B cell (primary cell): Measurements from ENCODE around the gene CDC42BPB. TPM values are rescaled to one million over a fixed set of nuclear protein-coding genes. Genes with fewer than 3 reads are reported as not detected.
"Not testable (repeated sequence)": the region's sequence is repeated elsewhere in the genome, so short reads cannot be mapped to it uniquely, and the experiment has no call there.

Experiments used
- ATAC-seq: fragments of 200-7000 bp; cut with Tn5 transposase; one replicate; pipeline ENCODE4 v1.10.0; 2021; ENCODE audit warnings: low read depth, mild to moderate bottlenecking, moderate number of reproducible peaks, moderate library complexity
- CTCF ChIA-PET: fragments of 350-600 bp; sonication (Branson Sonifier 250); formaldehyde crosslinking; loops from one replicate; lab custom pipeline; 2021; ENCODE audit warnings: antibody characterized with exemption, inconsistent platforms; lab: Charles Lee
- POLR2A ChIA-PET: fragments of 350-600 bp; sonication (Branson Sonifier 250); formaldehyde crosslinking; loops from one replicate; lab custom pipeline; 2021; ENCODE audit warnings: antibody characterized with exemption; lab: Charles Lee
- DNase-seq: peaks from one replicate; pipeline ENCODE4 v3.0.0; 2013
- H2AFZ ChIP-seq: 2 replicates; pipeline ENCODE4 v1.6.1; 2012; ENCODE audit warnings: mild to moderate bottlenecking, low read depth, low read length; ENCODE audit not compliant: insufficient read depth, poor library complexity, severe bottlenecking
- H3K27ac ChIP-seq, 2 donors: 1 replicate in 1 of 2; 2 replicates in 1 of 2; pipeline ENCODE4 v1.5.1; 2012 to 2013; ENCODE audit warnings: low read length in 2 of 2, mild to moderate bottlenecking in 2 of 2, moderate library complexity in 1 of 2
- H3K27me3 ChIP-seq, 4 experiments: fragments of 200-600 bp in 1 of 4; sonication (generic) in 1 of 4; replicated peaks in 1 of 4; 1 replicate in 2 of 4; 2 replicates in 2 of 4; pipeline versions ENCODE4 v1.6.1 to v1.7.0; 2013 to 2016; ENCODE audit warnings: low read length in 3 of 4, mild to moderate bottlenecking in 2 of 4, mixed read lengths in 1 of 4, moderate library complexity in 1 of 4; ENCODE audit not compliant: insufficient read depth in 4 of 4, control insufficient read depth in 3 of 4; ENCODE audit errors: control extremely low read depth in 1 of 4
- H3K36me3 ChIP-seq, 2 experiments: replicated peaks in 1 of 2; 1 replicate in 1 of 2; 2 replicates in 1 of 2; pipeline versions ENCODE4 v1.6.1 to v1.7.1; 2013; ENCODE audit warnings: low read length in 1 of 2; ENCODE audit not compliant: insufficient read depth in 2 of 2, control insufficient read depth in 1 of 2; ENCODE audit errors: control extremely low read depth in 1 of 2, extremely low read depth in 1 of 2
- H3K4me1 ChIP-seq, 2 donors: fragments of 200-600 bp in 1 of 2; sonication (generic) in 1 of 2; 1 replicate in 1 of 2; 2 replicates in 1 of 2; pipeline versions ENCODE4 v1.5.1 to v1.6.1; 2013 to 2017; ENCODE audit warnings: low read length in 2 of 2; ENCODE audit not compliant: control insufficient read depth in 2 of 2, insufficient read depth in 2 of 2
- H3K4me2 ChIP-seq: replicated peaks from 2 replicates; pipeline ENCODE3; 2012; ENCODE audit warnings: mild to moderate bottlenecking, low read depth, low read length; ENCODE audit not compliant: poor library complexity, severe bottlenecking
- H3K4me3 ChIP-seq, 5 experiments: fragments of 200-600 bp in 1 of 5; sonication (generic) in 1 of 5; 1 replicate in 3 of 5; 2 replicates in 2 of 5; pipeline versions ENCODE4 v1.5.1 to v1.7.0; 2011 to 2016; ENCODE audit warnings: low read length in 4 of 5, mild to moderate bottlenecking in 4 of 5, low read depth in 2 of 5, control low read depth in 1 of 5, moderate library complexity in 1 of 5; ENCODE audit not compliant: insufficient read depth in 1 of 5; ENCODE audit errors: control extremely low read depth in 1 of 5, extremely low read depth in 1 of 5
- H3K79me2 ChIP-seq: fragments of 200-600 bp; sonication (generic); one replicate; pipeline ENCODE4 v1.6.0; 2016; ENCODE audit warnings: low read length; ENCODE audit not compliant: control insufficient read depth, insufficient read depth
- H3K9ac ChIP-seq: fragments of 200-600 bp; sonication (generic); 2 replicates; pipeline ENCODE4 v1.6.1; 2017; ENCODE audit warnings: mild to moderate bottlenecking, low read length, moderate library complexity
- H3K9me3 ChIP-seq, 3 donors: one replicate each; pipeline versions ENCODE4 v1.6.1 to v1.7.1; 2013; ENCODE audit warnings: low read length in 2 of 3; ENCODE audit not compliant: control insufficient read depth in 2 of 3, insufficient read depth in 1 of 3; ENCODE audit errors: control extremely low read depth in 1 of 3
- H4K20me1 ChIP-seq: 2 replicates; pipeline ENCODE4 v1.6.0; 2012; ENCODE audit warnings: mild to moderate bottlenecking, low read length; ENCODE audit not compliant: insufficient read depth, control insufficient read depth, poor library complexity, severe bottlenecking
- H3K27ac Mint-ChIP-seq: one replicate; pipeline ENCODE4 v1.8.0; 2021; ENCODE audit warnings: mixed read lengths
- H3K27me3 Mint-ChIP-seq: one replicate; pipeline ENCODE4 v1.8.0; 2021; ENCODE audit warnings: mixed read lengths
- H3K4me1 Mint-ChIP-seq: one replicate; pipeline ENCODE4 v1.8.0; 2021; ENCODE audit warnings: mixed read lengths
- H3K4me3 Mint-ChIP-seq: one replicate; pipeline ENCODE4 v1.8.0; 2021; ENCODE audit warnings: mixed read lengths
- H3K9me3 Mint-ChIP-seq: one replicate; pipeline ENCODE4 v1.8.0; 2022; ENCODE audit warnings: mixed read lengths; ENCODE audit not compliant: insufficient read depth
- CTCF ChIP-seq: fragments of 200-600 bp; IDR thresholded peaks from one replicate; pipeline ENCODE4 v1.8.0; 2022; ENCODE audit warnings: antibody characterized with exemption, mild to moderate bottlenecking
- EZH2 ChIP-seq: IDR thresholded peaks from 2 replicates; pipeline ENCODE4 v1.6.1; 2012; ENCODE audit warnings: borderline replicate concordance, low read depth, mild to moderate bottlenecking, moderate library complexity, low read length; ENCODE audit not compliant: insufficient read depth, poor library complexity, severe bottlenecking
- WGBS: methylation state at CpG from one replicate; pipeline ENCODE4 v1.1.5; 2013; ENCODE audit warnings: missing lambda C conversion rate; ENCODE audit not compliant: insufficient coverage; 5-methylcytosine and 5-hydroxymethylcytosine counted together
- intact Hi-C: fragments of 100-400 bp; cut with micrococcal nuclease; formaldehyde crosslinking; loops from one replicate; pipeline ENCODE4 v1.10.0; 2022
- polyA plus RNA-seq: library from polyadenylated mRNA; depleted of rRNA; stranded (reverse); fragments of >200 nt; gene quantifications from 2 replicates; pipeline ENCODE4 v1.2.3, GENCODE V29; 2012
- total RNA-seq, 2 donors: library from RNA; stranded (reverse); fragments of 120-200 nt in 1 of 2; gene quantifications; 1 replicate in 1 of 2; 2 replicates in 1 of 2; pipeline versions ENCODE4 v1.2.3 to v1.2.4, GENCODE V29; 2013 to 2022

CDC42BPB gene
- total and polyA plus RNA-seq, 2 donors (not counting 1 experiment from before 2014, with no cell fraction given), result 23.9 to 52.5 TPM

- Histone ChIP-seq H3K9me3 (no peaks in the 10 kb centered on the region), H2AFZ (no peak overlapping the region), H3K79me2 (peaks cover 41% of the 10 kb centered on the region), H4K20me1 (peaks cover 21% of the 10 kb centered on the region), H3K9ac (no peak overlapping the region), H3K27ac (no peak overlapping the region), H3K4me3 (no peak overlapping the region), H3K27me3 (no peaks in the 10 kb centered on the region), H3K4me1 (peaks cover 9 to 18% of the 10 kb centered on the region in 2 donors), H3K4me2 (no peak overlapping the region), H3K36me3 (no peaks in the 10 kb centered on the region)
- peaks cover 29% of the 10 kb centered on the region for H3K4me1 Mint-ChIP-seq
- CTCF ChIA-PET, result interaction anchor here (0.7 kb wide), 1 partner anchor 133 kb away, joined by 3 read pairs; no protein-coding TSS in a partner anchor
- no peak for DNase-seq
- POLR2A ChIA-PET, result no interaction called here
- H3K4me3 Mint-ChIP-seq, result no peak overlapping the region
- H3K9me3 Mint-ChIP-seq, result no peaks in the 10 kb centered on the region
- no peaks in the 10 kb centered on the region for H3K27me3 Mint-ChIP-seq
- WGBS, result 100% methylated on average over 1 of the region's 5 CpGs
- intact Hi-C loops, result loop anchor here (10.0 kb wide), 2 partner anchors 126 to 276 kb away; partner anchors contain the start of genes AMN and TRAF3
- no peak for ATAC-seq
- no peak overlapping the region for H3K27ac Mint-ChIP-seq
- no peak for TF ChIP-seq EZH2
- no peak for TF ChIP-seq CTCF
Observed at GRCh38 chr14:103050935-103051334, 6.4 kb downstream of the CDC42BPB start.

GRCh38 chr14:103047453-103047852, 9.9 kb downstream of the CDC42BPB start:
- H3K79me2 ChIP-seq, result peaks cover 43% of the 10 kb centered on the region
- H3K9me3 Mint-ChIP-seq, H3K4me2 ChIP-seq, H3K27ac ChIP-seq, H2AFZ ChIP-seq, ATAC-seq, H3K36me3 ChIP-seq, H3K4me3 Mint-ChIP-seq, H3K27me3 ChIP-seq, H3K9me3 ChIP-seq, DNase-seq, H3K27ac Mint-ChIP-seq, H3K27me3 Mint-ChIP-seq, H3K4me3 ChIP-seq, intact Hi-C loops, H3K9ac ChIP-seq: not testable (repeated sequence)
- peaks cover 30% of the 10 kb centered on the region for H3K4me1 Mint-ChIP-seq
- CTCF ChIA-PET, result interaction anchor here (0.6 to 1.1 kb wide), 3 partner anchors 10 to 453 kb away, joined by 3 read pairs; partner anchors contain the start of gene CDC42BPB
- WGBS, result 95% methylated on average over 6 of the region's 8 CpGs
- peaks cover 18 to 19% of the 10 kb centered on the region in 2 donors for H3K4me1 ChIP-seq
- POLR2A ChIA-PET, result interaction anchor here (0.6 kb wide), 1 partner anchor 134 kb away, joined by 4 read pairs; no protein-coding TSS in a partner anchor
- peaks cover 43% of the 10 kb centered on the region for H4K20me1 ChIP-seq
